ENCODE data around the gene RHOA. TPM values are rescaled to one million over a fixed set of nuclear protein-coding genes. Genes with fewer than 3 reads are reported as not detected.

The RHOA gene
- total RNA-seq, 1 experiment from 2014 or later, result 278 TPM

- CTCF ChIA-PET, result no interaction called here
- intact Hi-C loops (cut with micrococcal nuclease), result loop anchor here (5.0 kb wide), 1 partner anchor 171 kb away; the partner anchor contains the start of gene KLHDC8B
- Histone ChIP-seq H3K9ac (ENCODE audit: low read length) (no peak overlapping the region), H3K36me3 (ENCODE audit: low read depth, low read length) (no peaks in the 10 kb centered on the region), H3K4me1 (ENCODE audit: insufficient read depth, low read length) (peaks cover 38% of the 10 kb centered on the region), H3K79me2 (ENCODE audit: low read length) (peaks cover 26% of the 10 kb centered on the region), H3K4me3 (ENCODE audit: low read length) (no peak overlapping the region), H3K27me3 (ENCODE audit: low read length) (no peaks in the 10 kb centered on the region), H3K9me3 (ENCODE audit: low read length) (no peaks in the 10 kb centered on the region), H3K9me2 (replicated peaks; ENCODE audit: low read length) (no peaks in the 10 kb centered on the region), H3K4me2 (ENCODE audit: low read length) (no peak overlapping the region), H4K20me1 (ENCODE audit: low read length) (no peaks in the 10 kb centered on the region), H3F3A (ENCODE audit: low read length, unreplicated experiment) (peaks cover 10% of the 10 kb centered on the region), H3K27ac (ENCODE audit: low read length) (no peak overlapping the region), H2AFZ (ENCODE audit: low read length) (no peak overlapping the region)
- ATAC-seq (no peak), DNase-seq (no peak)
- POLR2A ChIA-PET (ENCODE audit: unreplicated experiment), result no interaction called here
- TF ChIP-seq EZH2 (IDR thresholded peaks at IDR 0.05; ENCODE audit: low read length, unreplicated experiment) (no peak), EZH2phosphoT487 (IDR thresholded peaks at IDR 0.05; ENCODE audit: borderline replicate concordance, low read length) (no peak), CTCF (conservative IDR thresholded peaks at IDR 0.05; ENCODE audit: low read depth, low read length) (no peak)
- no TSS peak for BruUV-seq (replicated peaks)
These were observed 68.6 kb downstream of the RHOA start for GRCh38 chr3:49343163-49343562.

- Histone ChIP-seq H3K9ac (ENCODE audit: low read length) (no peak overlapping the region), H4K20me1 (ENCODE audit: low read length) (no peaks in the 10 kb centered on the region), H3K4me1 (ENCODE audit: insufficient read depth, low read length) (peaks cover 34% of the 10 kb centered on the region), H3K27ac (ENCODE audit: low read length) (no peak overlapping the region), H2AFZ (ENCODE audit: low read length) (no peak overlapping the region), H3K79me2 (ENCODE audit: low read length) (peaks cover 37% of the 10 kb centered on the region), H3K4me3 (ENCODE audit: low read length) (no peak overlapping the region), H3K9me3 (ENCODE audit: low read length) (no peaks in the 10 kb centered on the region), H3F3A (ENCODE audit: low read length, unreplicated experiment) (peaks cover 10% of the 10 kb centered on the region), H3K36me3 (ENCODE audit: low read depth, low read length) (peaks cover 3% of the 10 kb centered on the region; the same call in 1 of the 2 replicates), H3K27me3 (ENCODE audit: low read length) (no peaks in the 10 kb centered on the region), H3K4me2 (ENCODE audit: low read length) (no peak overlapping the region), H3K9me2 (replicated peaks; ENCODE audit: low read length) (no peaks in the 10 kb centered on the region)
- POLR2A ChIA-PET (ENCODE audit: unreplicated experiment), result no interaction called here
- intact Hi-C loops (cut with micrococcal nuclease), result loop anchor here (2.0 to 5.0 kb wide), 2 partner anchors 17 to 170 kb away; partner anchors contain the start of genes GPX1 and KLHDC8B
- CTCF ChIA-PET, result no interaction called here
- ATAC-seq, result no peak
- no TSS peak for BruUV-seq (replicated peaks)
- DNase-seq, result no peak
- no peak for TF ChIP-seq CTCF (conservative IDR thresholded peaks at IDR 0.05; ENCODE audit: low read depth, low read length)
- no peak for TF ChIP-seq EZH2phosphoT487 (IDR thresholded peaks at IDR 0.05; ENCODE audit: borderline replicate concordance, low read length)
- no peak for TF ChIP-seq EZH2 (IDR thresholded peaks at IDR 0.05; ENCODE audit: low read length, unreplicated experiment)
These were observed 69.8 kb downstream of the RHOA start for GRCh38 chr3:49341996-49342395.

All from PC-3 (cell line).